Endothelial cell of umbilical vein (primary cell): ENCODE results near the gene QTRT2. TPM values are rescaled to one million over a fixed set of nuclear protein-coding genes. Genes with fewer than 3 reads are reported as not detected.

Experiments
- BruUV-seq: library from RNA; stranded (reverse); fragments of 400-500 nt; replicated peaks from 2 replicates; lab custom pipeline; 2021; lab: Mats Ljungman, UMichigan
- CTCF ChIA-PET: fragments of 300-600, 350-600 bp; sonication (Branson Sonifier 250); formaldehyde crosslinking; loops from one replicate; lab custom pipeline; 2021; ENCODE audit warnings: antibody characterized with exemption, inconsistent platforms; lab: Charles Lee
- POLR2A ChIA-PET: fragments of 300-600, 350-600 bp; sonication (Branson Sonifier 250); formaldehyde crosslinking; loops from one replicate; lab custom pipeline; 2021; ENCODE audit warnings: antibody characterized with exemption, inconsistent platforms; lab: Charles Lee
- DNase-seq: peaks from one replicate; pipeline ENCODE4 v3.0.0-alpha.2; 2011; ENCODE audit warnings: low read depth, low spot score
- FAIRE-seq: peaks from 2 replicates; lab custom pipeline; 2011; peaks lifted over from hg19 to GRCh38; lab: Jason Lieb, UNC
- H2AFZ ChIP-seq: 2 replicates; pipeline ENCODE4 v1.6.0; 2012; ENCODE audit warnings: low read depth, low read length, control low read depth, inconsistent platforms
- H3K27ac ChIP-seq: 2 replicates; pipeline ENCODE4 v1.5.1; 2011; ENCODE audit warnings: low read depth, mild to moderate bottlenecking, control low read depth, low read length, moderate library complexity; ENCODE audit not compliant: insufficient read depth
- H3K27me3 ChIP-seq, 2 experiments: 2 replicates each; pipeline versions ENCODE4 v1.6.0 to v1.6.1; 2011; ENCODE audit warnings: low read length in 2 of 2, mixed read lengths in 1 of 2; ENCODE audit not compliant: control insufficient read depth in 2 of 2, insufficient read depth in 2 of 2
- H3K36me3 ChIP-seq, 2 experiments: 2 replicates in 1 of 2; 3 replicates in 1 of 2; pipeline ENCODE4 v1.5.1; 2011; ENCODE audit warnings: low read length in 2 of 2, mild to moderate bottlenecking in 1 of 2, moderate library complexity in 1 of 2; ENCODE audit not compliant: control insufficient read depth in 2 of 2, insufficient read depth in 2 of 2; ENCODE audit errors: extremely low read depth in 1 of 2
- H3K4me1 ChIP-seq: 3 replicates; pipeline ENCODE4 v1.5.1; 2011; ENCODE audit warnings: mild to moderate bottlenecking, low read length; ENCODE audit not compliant: control insufficient read depth, insufficient read depth; ENCODE audit errors: extremely low read depth
- H3K4me2 ChIP-seq: 2 replicates; pipeline ENCODE4 v1.6.1; 2011; ENCODE audit warnings: low read length, control low read depth, mixed read lengths; ENCODE audit not compliant: insufficient read depth
- H3K4me3 ChIP-seq, 3 experiments: fragments of 200-600 bp in 1 of 3; sonication (generic), shearing (Covaris generic) in 1 of 3; replicated peaks in 1 of 3; 2 replicates each; pipeline ENCODE4 v1.5.1; 2011 to 2016; ENCODE audit warnings: control low read depth in 3 of 3, low read length in 3 of 3, mild to moderate bottlenecking in 2 of 3, inconsistent platforms in 1 of 3, low read depth in 1 of 3, moderate library complexity in 1 of 3; ENCODE audit not compliant: insufficient read depth in 1 of 3
- H3K79me2 ChIP-seq: 2 replicates; pipeline ENCODE4 v1.6.0; 2012; ENCODE audit warnings: low read length, inconsistent platforms; ENCODE audit not compliant: control insufficient read depth, insufficient read depth
- H3K9ac ChIP-seq: replicated peaks from 2 replicates; pipeline ENCODE3; 2011; ENCODE audit warnings: low read length, control low read depth; ENCODE audit not compliant: insufficient read depth; ENCODE audit errors: extremely low read depth
- H3K9me1 ChIP-seq: replicated peaks from 3 replicates; pipeline ENCODE4 v1.6.0; 2011; ENCODE audit warnings: mild to moderate bottlenecking, low read length; ENCODE audit not compliant: control insufficient read depth, insufficient read depth; ENCODE audit errors: extremely low read depth
- H3K9me3 ChIP-seq: replicated peaks from 2 replicates; pipeline ENCODE4 v1.5.1; 2012; ENCODE audit warnings: low read length, inconsistent platforms; ENCODE audit not compliant: control insufficient read depth, insufficient read depth
- H4K20me1 ChIP-seq: replicated peaks from 2 replicates; pipeline ENCODE3; 2011; ENCODE audit warnings: mild to moderate bottlenecking, low read length; ENCODE audit not compliant: control insufficient read depth, insufficient read depth; ENCODE audit errors: extremely low read depth
- EZH2 ChIP-seq: IDR thresholded peaks from 2 replicates; pipeline ENCODE4 v1.6.1; 2012; ENCODE audit warnings: borderline replicate concordance, low read depth, mild to moderate bottlenecking, moderate library complexity, low read length, inconsistent platforms; ENCODE audit not compliant: severe bottlenecking
- FOS ChIP-seq: IDR thresholded peaks from 2 replicates; pipeline ENCODE4 v1.6.1; 2011; ENCODE audit warnings: mild to moderate bottlenecking, low read length, moderate library complexity, borderline replicate concordance; ENCODE audit not compliant: insufficient read depth
- GATA2 ChIP-seq: IDR thresholded peaks from 2 replicates; pipeline ENCODE4 v1.7.0; 2011; ENCODE audit warnings: low read depth, mild to moderate bottlenecking, moderate library complexity, mixed read lengths, low read length; ENCODE audit not compliant: insufficient read length, insufficient read depth
- JUN ChIP-seq: IDR thresholded peaks from 2 replicates; pipeline ENCODE4 v1.6.1; 2011; ENCODE audit warnings: borderline replicate concordance, low read depth; ENCODE audit not compliant: insufficient read length, insufficient read depth
- MYC ChIP-seq: IDR thresholded peaks from one replicate; pipeline ENCODE4 v1.6.1; 2011; ENCODE audit warnings: mild to moderate bottlenecking, low read depth, low read length
- POLR2A ChIP-seq: IDR thresholded peaks from 2 replicates; pipeline ENCODE4 v1.6.1; 2012; ENCODE audit warnings: low read depth, mild to moderate bottlenecking, control low read depth, low read length
- POLR2AphosphoS5 ChIP-seq: IDR thresholded peaks from 2 replicates; pipeline ENCODE4 v1.6.1; 2012; ENCODE audit warnings: low read depth, mild to moderate bottlenecking, control low read depth, low read length, moderate library complexity; ENCODE audit not compliant: insufficient read depth
- dilution Hi-C: fragments of 300-500 bp; cut with MboI; formaldehyde crosslinking; loops from one replicate; pipeline ENCODE4 v1.15.0; 2019; ENCODE audit warnings: low sequenced_read_pairs; ENCODE audit not compliant: extremely low pct_ligation_motif_present
- intact Hi-C: fragments of 100-400 bp; cut with micrococcal nuclease; formaldehyde crosslinking; loops from one replicate; pipeline ENCODE4 v1.10.0; 2022
- polyA plus RNA-seq, 4 experiments: library from polyadenylated mRNA; depleted of rRNA in 3 of 4; stranded (reverse) in 3 of 4; unstranded in 1 of 4; fragments of >200 nt; gene quantifications; 2 replicates each; pipeline versions ENCODE4 v1.2.1 to v1.2.3, GENCODE V29; 2011 to 2012; ENCODE audit warnings: missing spikeins in 1 of 4
- total RNA-seq: library from RNA; stranded (reverse); gene quantifications from 2 replicates; pipeline ENCODE4 v1.2.3, GENCODE V29; 2021
- TF ChIP-seq, protein P1 (sequence below), 2 donors: IDR thresholded peaks; 1 replicate in 1 of 2; 2 replicates in 1 of 2; pipeline ENCODE4 v1.5.1; 2011; ENCODE audit warnings: low read length in 2 of 2, mild to moderate bottlenecking in 2 of 2, moderate library complexity in 2 of 2, control low read depth in 1 of 2, inconsistent platforms in 1 of 2, low read depth in 1 of 2; ENCODE audit not compliant: insufficient read depth in 1 of 2; ENCODE audit errors: extremely low read depth in 1 of 2
- TF ChIP-seq, protein P2 (sequence below): IDR thresholded peaks from 2 replicates; pipeline ENCODE4 v1.6.1; 2011; ENCODE audit not compliant: insufficient read depth, insufficient read length

QTRT2 gene
- total and polyA plus RNA-seq, 2 donors (not counting 3 experiments of a cell fraction or from before 2014, with no cell fraction given), result 11.0 to 42.8 TPM

DNA sequence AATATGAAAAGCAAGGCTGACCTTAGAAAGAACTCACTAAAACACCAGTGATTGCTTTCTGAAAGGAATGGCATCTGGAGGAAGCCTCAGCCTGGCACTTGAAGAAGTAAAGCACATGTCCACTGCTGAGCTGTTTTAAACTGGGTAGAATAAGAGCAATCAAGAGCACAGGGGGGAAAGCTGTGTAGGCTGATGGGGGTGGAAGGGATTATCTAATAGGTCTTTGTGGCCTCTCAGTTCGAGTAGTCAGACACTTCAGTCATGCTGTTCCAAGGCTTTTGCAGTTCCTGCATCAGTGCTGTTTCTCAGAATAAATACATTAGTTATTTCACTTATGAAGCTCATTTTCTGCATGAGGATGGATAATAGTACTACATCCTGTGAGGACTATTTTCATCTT, 22.8 kb upstream of the QTRT2 start:
- no peaks in the 10 kb centered on the region for H3K9me1 ChIP-seq
- H3K9me3 ChIP-seq, result no peaks in the 10 kb centered on the region
- H3K27me3 ChIP-seq, result no peaks in the 10 kb centered on the region
- no peak overlapping the region for H3K4me3 ChIP-seq
- H4K20me1 ChIP-seq, result no peaks in the 10 kb centered on the region
- ChIA-PET CTCF (no interaction called here), POLR2A (no interaction called here)
- no peak for TF ChIP-seq JUN
- TF ChIP-seq, protein P1, sequence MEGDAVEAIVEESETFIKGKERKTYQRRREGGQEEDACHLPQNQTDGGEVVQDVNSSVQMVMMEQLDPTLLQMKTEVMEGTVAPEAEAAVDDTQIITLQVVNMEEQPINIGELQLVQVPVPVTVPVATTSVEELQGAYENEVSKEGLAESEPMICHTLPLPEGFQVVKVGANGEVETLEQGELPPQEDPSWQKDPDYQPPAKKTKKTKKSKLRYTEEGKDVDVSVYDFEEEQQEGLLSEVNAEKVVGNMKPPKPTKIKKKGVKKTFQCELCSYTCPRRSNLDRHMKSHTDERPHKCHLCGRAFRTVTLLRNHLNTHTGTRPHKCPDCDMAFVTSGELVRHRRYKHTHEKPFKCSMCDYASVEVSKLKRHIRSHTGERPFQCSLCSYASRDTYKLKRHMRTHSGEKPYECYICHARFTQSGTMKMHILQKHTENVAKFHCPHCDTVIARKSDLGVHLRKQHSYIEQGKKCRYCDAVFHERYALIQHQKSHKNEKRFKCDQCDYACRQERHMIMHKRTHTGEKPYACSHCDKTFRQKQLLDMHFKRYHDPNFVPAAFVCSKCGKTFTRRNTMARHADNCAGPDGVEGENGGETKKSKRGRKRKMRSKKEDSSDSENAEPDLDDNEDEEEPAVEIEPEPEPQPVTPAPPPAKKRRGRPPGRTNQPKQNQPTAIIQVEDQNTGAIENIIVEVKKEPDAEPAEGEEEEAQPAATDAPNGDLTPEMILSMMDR (IDR thresholded peaks at IDR 0.05; ENCODE audit: extremely low read depth in 1 of 2, insufficient read depth in 1 of 2, low read depth in 1 of 2, low read length in 2 of 2), result no peak
- no TSS peak for BruUV-seq
- no peaks in the 10 kb centered on the region for H3K79me2 ChIP-seq
- H3K27ac ChIP-seq, result no peak overlapping the region
- H3K4me2 ChIP-seq, result no peak overlapping the region
- H2AFZ ChIP-seq, result no peak overlapping the region
- H3K36me3 ChIP-seq, result no peaks in the 10 kb centered on the region
- DNase-seq, result no peak
- intact Hi-C loops, result no loop called here
- dilution Hi-C loops, result no loop called here
- FAIRE-seq, result no peak
- H3K4me1 ChIP-seq, result peaks cover 3% of the 10 kb centered on the region
- H3K9ac ChIP-seq, result no peak overlapping the region

DNA sequence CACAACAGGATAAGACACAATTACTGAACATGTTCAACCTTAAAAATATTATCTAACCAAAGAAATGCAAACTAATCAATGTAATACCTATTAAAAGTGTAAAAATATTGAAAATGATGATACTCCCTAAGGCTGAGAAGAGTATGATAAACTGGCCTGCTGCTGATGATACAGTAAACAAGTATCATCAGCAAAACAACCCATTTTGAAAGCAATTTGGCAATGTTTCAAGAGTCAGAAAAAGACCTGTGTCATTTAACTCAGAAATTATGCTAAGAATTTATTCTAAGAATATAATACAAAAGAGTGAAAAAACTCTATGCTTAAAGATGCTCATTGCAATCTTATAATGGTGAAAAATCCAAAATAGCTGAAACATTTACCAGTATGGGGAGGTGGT, 22.3 kb upstream of the QTRT2 start:
- no peak for FAIRE-seq
- no TSS peak for BruUV-seq
- intact Hi-C loops (no loop called here), dilution Hi-C loops (no loop called here)
- no peaks in the 10 kb centered on the region for H3K79me2 ChIP-seq
- no peak overlapping the region for H3K27ac ChIP-seq
- ChIA-PET POLR2A (no interaction called here), CTCF (no interaction called here)
- DNase-seq, result no peak
- no peaks in the 10 kb centered on the region for H3K27me3 ChIP-seq
- H3K36me3 ChIP-seq, result no peaks in the 10 kb centered on the region
- H3K9me3 ChIP-seq, result no peaks in the 10 kb centered on the region
- H3K4me1 ChIP-seq, result peaks cover 3% of the 10 kb centered on the region
- no peak overlapping the region for H3K9ac ChIP-seq
- H3K4me3 ChIP-seq, result no peak overlapping the region
- H3K4me2 ChIP-seq, result no peak overlapping the region
- H2AFZ ChIP-seq, result no peak overlapping the region
- H4K20me1 ChIP-seq, result no peaks in the 10 kb centered on the region
- TF ChIP-seq, protein P1 (IDR thresholded peaks at IDR 0.05; ENCODE audit: extremely low read depth in 1 of 2, insufficient read depth in 1 of 2, low read depth in 1 of 2, low read length in 2 of 2), result no peak
- no peak for TF ChIP-seq POLR2AphosphoS5
- no peak for TF ChIP-seq EZH2
- no peak for TF ChIP-seq GATA2
- no peak for TF ChIP-seq MYC
- TF ChIP-seq FOS, result no peak
- TF ChIP-seq, protein P2, sequence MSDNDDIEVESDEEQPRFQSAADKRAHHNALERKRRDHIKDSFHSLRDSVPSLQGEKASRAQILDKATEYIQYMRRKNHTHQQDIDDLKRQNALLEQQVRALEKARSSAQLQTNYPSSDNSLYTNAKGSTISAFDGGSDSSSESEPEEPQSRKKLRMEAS, result no peak
- TF ChIP-seq JUN, result no peak
- no peak for TF ChIP-seq POLR2A
- H3K9me1 ChIP-seq, result no peaks in the 10 kb centered on the region
